ENCODE results near the gene C4BPB. TPM values are rescaled to one million over a fixed set of nuclear protein-coding genes. Genes with fewer than 3 reads are reported as not detected.

C4BPB gene
- total RNA-seq, 1 donor from 2014 or later: not detected

GRCh38 chr1:207069858-207070506 is 18.7 kb upstream of the C4BPB start:
- H3K4me3 ChIP-seq (ENCODE audit: low read depth, low read length): no peak overlapping the region
- TF ChIP-seq CTCF (conservative IDR thresholded peaks at IDR 0.05; ENCODE audit: low read depth, low read length): no peak
- no peak for DNase-seq (ENCODE audit: low read depth)

- no peak overlapping the region for H3K4me3 ChIP-seq (ENCODE audit: low read depth, low read length)
- DNase-seq (ENCODE audit: low read depth): no peak
- TF ChIP-seq CTCF (conservative IDR thresholded peaks at IDR 0.05; ENCODE audit: low read depth, low read length): no peak
Measured at GRCh38 chr1:207070811-207071210, 17.8 kb upstream of the C4BPB start.

GRCh38 chr1:207071426-207071825 is 17.2 kb upstream of the C4BPB start:
- no peak overlapping the region for H3K4me3 ChIP-seq (ENCODE audit: low read depth, low read length)
- no peak for DNase-seq (ENCODE audit: low read depth)
- no peak for TF ChIP-seq CTCF (conservative IDR thresholded peaks at IDR 0.05; ENCODE audit: low read depth, low read length)

- no peak for DNase-seq (ENCODE audit: low read depth)
- no peak for TF ChIP-seq CTCF (conservative IDR thresholded peaks at IDR 0.05; ENCODE audit: low read depth, low read length)
- no peak overlapping the region for H3K4me3 ChIP-seq (ENCODE audit: low read depth, low read length)
Measured at GRCh38 chr1:207072233-207072632, 16.4 kb upstream of the C4BPB start.

- DNase-seq (ENCODE audit: low read depth): no peak
- no peak for TF ChIP-seq CTCF (conservative IDR thresholded peaks at IDR 0.05; ENCODE audit: low read depth, low read length)
- H3K4me3 ChIP-seq (ENCODE audit: low read depth, low read length): no peak overlapping the region
Measured at GRCh38 chr1:207073906-207074820, 14.5 kb upstream of the C4BPB start.

- DNase-seq (ENCODE audit: low read depth): no peak
- no peak for TF ChIP-seq CTCF (conservative IDR thresholded peaks at IDR 0.05; ENCODE audit: low read depth, low read length)
Measured at GRCh38 chr1:207076181-207076955, 12.3 kb upstream of the C4BPB start.

More at GRCh38 chr1:207076181-207076955, 12.3 kb upstream of the C4BPB start:
- no peak overlapping the region for H3K4me3 ChIP-seq (ENCODE audit: low read depth, low read length)
